SK-N-SH (cell line): Measurements from ENCODE around the gene SNRPA1. TPM values are rescaled to one million over a fixed set of nuclear protein-coding genes. Genes with fewer than 3 reads are reported as not detected.

Source experiments
- CTCF ChIA-PET: fragments of 300-600, 350-600 bp; formaldehyde crosslinking; extraction: SDS; loops from one replicate; lab custom pipeline; 2021; lab: Yijun Ruan, JAX
- POLR2A ChIA-PET: fragments of 350-600 bp; sonication (Branson Sonifier 250); formaldehyde crosslinking; extraction: SDS; loops from one replicate; lab custom pipeline; 2020; ENCODE audit warnings: antibody characterized with exemption, inconsistent platforms; lab: Yijun Ruan, JAX
- DNase-seq: peaks from one replicate; pipeline ENCODE4 v3.0.0; 2012
- H2AFZ ChIP-seq: fragments of 200-600 bp; sonication (generic); 2 replicates; pipeline ENCODE4 v1.8.1; 2016; ENCODE audit warnings: antibody characterized with exemption, mild to moderate bottlenecking, low read depth
- H3F3A ChIP-seq: fragments of 200-600 bp; sonication (generic); replicated peaks from 2 replicates; pipeline ENCODE3; 2016; ENCODE audit warnings: antibody characterized with exemption, mild to moderate bottlenecking; ENCODE audit not compliant: insufficient read depth
- H3K27ac ChIP-seq, 2 experiments: fragments of 200-500 bp in 1 of 2; fragments of 200-600 bp in 1 of 2; sonication (Bioruptor generic) in 1 of 2; sonication (generic), shearing (Covaris generic) in 1 of 2; 2 replicates each; pipeline versions ENCODE4 v1.5.1 to v1.6.1; 2014 to 2016; ENCODE audit warnings: low read depth in 2 of 2, inconsistent platforms in 1 of 2, low read length in 1 of 2, mild to moderate bottlenecking in 1 of 2, mixed read lengths in 1 of 2
- H3K27me3 ChIP-seq: fragments of 200-600 bp; sonication (generic), shearing (Covaris generic); 2 replicates; pipeline ENCODE4 v1.6.1; 2016; ENCODE audit warnings: mixed run types; ENCODE audit not compliant: insufficient read depth
- H3K36me3 ChIP-seq, 2 experiments: fragments of 200-500 bp in 1 of 2; fragments of 200-600 bp in 1 of 2; sonication (Bioruptor generic) in 1 of 2; sonication (generic) in 1 of 2; replicated peaks in 1 of 2; 2 replicates each; pipeline versions ENCODE3 to v1.5.1; 2014 to 2016; ENCODE audit warnings: low read length in 1 of 2, mild to moderate bottlenecking in 1 of 2; ENCODE audit not compliant: insufficient read depth in 2 of 2, control insufficient read depth in 1 of 2
- H3K4me1 ChIP-seq, 2 experiments: fragments of 200-500 bp in 1 of 2; fragments of 200-600 bp in 1 of 2; sonication (Bioruptor generic) in 1 of 2; sonication (generic), shearing (Covaris generic) in 1 of 2; 2 replicates each; pipeline versions ENCODE4 v1.5.1 to v1.6.1; 2014 to 2016; ENCODE audit warnings: low read depth in 1 of 2, low read length in 1 of 2, mixed run types in 1 of 2; ENCODE audit not compliant: insufficient read depth in 2 of 2, control insufficient read depth in 1 of 2
- H3K4me2 ChIP-seq: fragments of 200-600 bp; sonication (generic), shearing (Covaris generic); 2 replicates; pipeline ENCODE4 v1.6.1; 2017; ENCODE audit warnings: mixed run types
- H3K4me3 ChIP-seq, 2 experiments: fragments of 200-500 bp in 1 of 2; fragments of 200-600 bp in 1 of 2; sonication (Bioruptor generic) in 1 of 2; sonication (generic), shearing (Covaris generic) in 1 of 2; 2 replicates each; pipeline versions ENCODE4 v1.5.1 to v1.8.1; 2014 to 2016; ENCODE audit warnings: low read depth in 2 of 2, inconsistent platforms in 1 of 2, low read length in 1 of 2, mild to moderate bottlenecking in 1 of 2, mixed read lengths in 1 of 2, moderate library complexity in 1 of 2
- H3K79me2 ChIP-seq: fragments of 200-600 bp; sonication (generic); 2 replicates; pipeline ENCODE4 v1.8.1; 2017; ENCODE audit warnings: mild to moderate bottlenecking; ENCODE audit not compliant: insufficient read depth
- H3K9ac ChIP-seq: fragments of 200-600 bp; sonication (generic); 2 replicates; pipeline ENCODE4 v1.6.1; 2017; ENCODE audit warnings: mixed run types
- H3K9me2 ChIP-seq: fragments of 200-600 bp; sonication (generic); 2 replicates; pipeline ENCODE4 v1.6.1; 2017; ENCODE audit warnings: mixed run types
- H3K9me3 ChIP-seq: fragments of 200-600 bp; sonication (generic); 2 replicates; pipeline ENCODE4 v1.6.1; 2017; ENCODE audit warnings: mixed run types, mild to moderate bottlenecking, moderate library complexity
- H4K20me1 ChIP-seq: fragments of 200-600 bp; sonication (generic); 2 replicates; pipeline ENCODE4 v1.6.1; 2017; ENCODE audit warnings: mild to moderate bottlenecking, mixed run types; ENCODE audit not compliant: insufficient read depth
- ELF1 ChIP-seq: IDR thresholded peaks from 2 replicates; pipeline ENCODE4 v1.4.0; 2012
- EZH2phosphoT487 ChIP-seq: fragments of 200-600 bp; sonication (generic); IDR thresholded peaks from 2 replicates; pipeline ENCODE4 v1.6.1; 2017; ENCODE audit warnings: low read depth, mixed run types, mild to moderate bottlenecking, antibody characterized with exemption, moderate library complexity, borderline replicate concordance
- FOSL2 ChIP-seq: IDR thresholded peaks from 2 replicates; pipeline ENCODE4 v1.4.0; 2012; ENCODE audit warnings: low read depth, mild to moderate bottlenecking, moderate library complexity, borderline replicate concordance
- GABPA ChIP-seq: IDR thresholded peaks from 2 replicates; pipeline ENCODE4 v1.4.0; 2012; ENCODE audit warnings: low read depth, mild to moderate bottlenecking
- GATA2 ChIP-seq: sonication (generic); formaldehyde crosslinking; IDR thresholded peaks from 2 replicates; pipeline ENCODE4 v1.5.0; 2020; ENCODE audit warnings: mild to moderate bottlenecking, missing genetic modification reagents
- IRF3 ChIP-seq: fragments of 150-350 bp; IDR thresholded peaks from 2 replicates; pipeline ENCODE4 v1.6.1; 2016; ENCODE audit warnings: mild to moderate bottlenecking, low read depth, low read length
- MAX ChIP-seq: IDR thresholded peaks from 2 replicates; pipeline ENCODE4 v1.4.0; 2012; ENCODE audit warnings: low read depth
- MEF2A ChIP-seq: IDR thresholded peaks from 2 replicates; pipeline ENCODE4 v1.4.0; 2012; ENCODE audit warnings: low read depth, borderline replicate concordance
- MXI1 ChIP-seq: IDR thresholded peaks from 2 replicates; pipeline ENCODE4 v1.6.1; 2012; ENCODE audit warnings: mild to moderate bottlenecking, low read depth, low read length, improper control_type of control experiment
- NRF1 ChIP-seq: IDR thresholded peaks from 2 replicates; pipeline ENCODE4 v1.6.1; 2012; ENCODE audit warnings: low read depth, mild to moderate bottlenecking, low read length
- REST ChIP-seq: IDR thresholded peaks from 2 replicates; pipeline ENCODE4 v1.6.1; 2012; ENCODE audit warnings: mild to moderate bottlenecking, low read depth, low read length, moderate library complexity
- RFX5 ChIP-seq: IDR thresholded peaks from 2 replicates; pipeline ENCODE4 v1.6.1; 2012; ENCODE audit warnings: mild to moderate bottlenecking, improper control_type of control experiment, low read length
- SMC3 ChIP-seq: IDR thresholded peaks from 2 replicates; pipeline ENCODE4 v1.6.1; 2012; ENCODE audit warnings: low read depth, low read length, improper control_type of control experiment
- TCF12 ChIP-seq: IDR thresholded peaks from 2 replicates; pipeline ENCODE4 v1.4.0; 2012
- TEAD4 ChIP-seq: IDR thresholded peaks from 2 replicates; pipeline ENCODE4 v1.4.0; 2012; ENCODE audit warnings: mild to moderate bottlenecking, borderline replicate concordance; ENCODE audit not compliant: insufficient read depth
- YY1 ChIP-seq: IDR thresholded peaks from 2 replicates; pipeline ENCODE4 v1.4.0; 2012; ENCODE audit warnings: low read depth, mild to moderate bottlenecking
- WGBS: methylation state at CpG from one replicate; pipeline ENCODE4 v1.1.6; 2017; ENCODE audit warnings: low lambda C conversion rate; 5-methylcytosine and 5-hydroxymethylcytosine counted together
- polyA plus RNA-seq, 3 experiments: library from polyadenylated mRNA; depleted of rRNA; stranded (reverse); fragments of >200 nt; gene quantifications; 2 replicates each; pipeline ENCODE4 v1.2.3, GENCODE V29; 2012
- TF ChIP-seq, protein P1 (sequence below): IDR thresholded peaks from 2 replicates; pipeline ENCODE4 v1.4.0; 2012; ENCODE audit warnings: low read depth, borderline replicate concordance

Gene SNRPA1
- polyA plus RNA-seq, 1 of the 3 experiments (the other 2 are of a cell fraction) = 62.3 TPM

GRCh38 chr15:101248274-101248673 lies 46.8 kb downstream of the SNRPA1 start:
- POLR2A ChIA-PET = interaction anchor here (0.6 to 1.2 kb wide), 2 partner anchors 134 to 160 kb away, joined by 3 read pairs; no protein-coding TSS in a partner anchor
- Histone ChIP-seq H3F3A (no peaks in the 10 kb centered on the region), H3K9me2 (no peaks in the 10 kb centered on the region), H3K4me1 (peaks cover 7 to 39% of the 10 kb centered on the region in 2 experiments; a peak in 2 of 4 replicates), H3K27me3 (no peaks in the 10 kb centered on the region), H2AFZ (no peak overlapping the region), H3K4me3 (no peak overlapping the region; a peak in 1 of 4 replicates), H3K79me2 (peaks cover 78% of the 10 kb centered on the region), H3K36me3 (peaks cover 0 to 18% of the 10 kb centered on the region in 2 experiments), H3K4me2 (no peak overlapping the region), H3K9me3 (no peaks in the 10 kb centered on the region), H3K27ac (peak overlapping the region in 1 of 2 experiments; percentile 11; a peak in 1 of 4 replicates), H3K9ac (no peak overlapping the region), H4K20me1 (peaks cover 75% of the 10 kb centered on the region)
- TF ChIP-seq ELF1 (no peak), NRF1 (no peak), EZH2phosphoT487 (no peak), GABPA (no peak), YY1 (no peak), TEAD4 (no peak), TCF12 (no peak), RFX5 (no peak), MAX (no peak), SMC3 (no peak)
- TF ChIP-seq, protein P1, sequence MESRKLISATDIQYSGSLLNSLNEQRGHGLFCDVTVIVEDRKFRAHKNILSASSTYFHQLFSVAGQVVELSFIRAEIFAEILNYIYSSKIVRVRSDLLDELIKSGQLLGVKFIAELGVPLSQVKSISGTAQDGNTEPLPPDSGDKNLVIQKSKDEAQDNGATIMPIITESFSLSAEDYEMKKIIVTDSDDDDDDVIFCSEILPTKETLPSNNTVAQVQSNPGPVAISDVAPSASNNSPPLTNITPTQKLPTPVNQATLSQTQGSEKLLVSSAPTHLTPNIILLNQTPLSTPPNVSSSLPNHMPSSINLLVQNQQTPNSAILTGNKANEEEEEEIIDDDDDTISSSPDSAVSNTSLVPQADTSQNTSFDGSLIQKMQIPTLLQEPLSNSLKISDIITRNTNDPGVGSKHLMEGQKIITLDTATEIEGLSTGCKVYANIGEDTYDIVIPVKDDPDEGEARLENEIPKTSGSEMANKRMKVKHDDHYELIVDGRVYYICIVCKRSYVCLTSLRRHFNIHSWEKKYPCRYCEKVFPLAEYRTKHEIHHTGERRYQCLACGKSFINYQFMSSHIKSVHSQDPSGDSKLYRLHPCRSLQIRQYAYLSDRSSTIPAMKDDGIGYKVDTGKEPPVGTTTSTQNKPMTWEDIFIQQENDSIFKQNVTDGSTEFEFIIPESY = no peak
- CTCF ChIA-PET = interaction anchor here (0.6 to 12.8 kb wide), 5 partner anchors 23 to 159 kb away, joined by 3 to 190 read pairs (median 4); no protein-coding TSS in a partner anchor
- WGBS = 95% methylated on average over 3 of the region's 3 CpGs
- no peak for DNase-seq

GRCh38 chr15:101246824-101247745 lies 48.0 kb downstream of the SNRPA1 start:
- Histone ChIP-seq H4K20me1 (peaks cover 87% of the 10 kb centered on the region), H3K9ac (no peak overlapping the region), H2AFZ (no peak overlapping the region), H3K27ac (peak overlapping the region in 1 of 2 experiments; percentile 9; a peak in 1 of 4 replicates), H3K36me3 (peaks cover 0 to 18% of the 10 kb centered on the region in 2 experiments), H3K9me3 (no peaks in the 10 kb centered on the region), H3K79me2 (peaks cover 90% of the 10 kb centered on the region), H3K4me2 (no peak overlapping the region), H3K4me1 (peaks cover 7 to 39% of the 10 kb centered on the region in 2 experiments; a peak in 2 of 4 replicates), H3K27me3 (no peaks in the 10 kb centered on the region), H3F3A (no peaks in the 10 kb centered on the region), H3K4me3 (no peak overlapping the region), H3K9me2 (no peaks in the 10 kb centered on the region)
- CTCF ChIA-PET = interaction anchor here (1.7 to 12.8 kb wide), 3 partner anchors 25 to 158 kb away, joined by 4 to 190 read pairs (median 5); no protein-coding TSS in a partner anchor
- POLR2A ChIA-PET = interaction anchor here (0.6 to 1.2 kb wide), 3 partner anchors 98 to 159 kb away, joined by 3 read pairs; no protein-coding TSS in a partner anchor
- TF ChIP-seq GATA2 (CRISPR knock-in tag) (no peak), TEAD4 (no peak), IRF3 (no peak), FOSL2 (no peak), MXI1 (no peak), REST (no peak), ELF1 (no peak), MEF2A (no peak)
- 91% methylated on average over 10 of the region's 10 CpGs for WGBS
- DNase-seq = no peak
